BLaER1 (cell line): ENCODE measurements around the gene PODXL2.
"Not testable (repeated sequence)": the region's sequence is repeated elsewhere in the genome, so short reads cannot be mapped to it uniquely, and the experiment has no call there.

Experiments
- H3K27ac ChIP-seq: shearing (Covaris generic); formaldehyde crosslinking; 2 replicates; pipeline ENCODE4 v1.8.1; 2022
- H3K27me3 ChIP-seq: shearing (Covaris generic); formaldehyde crosslinking; 2 replicates; pipeline ENCODE4 v1.8.1; 2022
- H3K36me3 ChIP-seq: shearing (Covaris generic); formaldehyde crosslinking; 2 replicates; pipeline ENCODE4 v1.8.1; 2022
- H3K4me1 ChIP-seq: shearing (Covaris generic); formaldehyde crosslinking; 2 replicates; pipeline ENCODE4 v1.8.1; 2022
- H3K4me2 ChIP-seq: shearing (Covaris generic); formaldehyde crosslinking; 2 replicates; pipeline ENCODE4 v1.8.1; 2022
- H3K4me3 ChIP-seq: shearing (Covaris generic); formaldehyde crosslinking; 2 replicates; pipeline ENCODE4 v1.8.1; 2022
- H3K9ac ChIP-seq: shearing (Covaris generic); formaldehyde crosslinking; 2 replicates; pipeline ENCODE4 v1.8.1; 2022
- H3K9me3 ChIP-seq: shearing (Covaris generic); formaldehyde crosslinking; 2 replicates; pipeline ENCODE4 v1.8.1; 2022
- H4K20me1 ChIP-seq: shearing (Covaris generic); formaldehyde crosslinking; 2 replicates; pipeline ENCODE4 v1.8.1; 2022
- Cebpa-rat ChIP-seq: shearing (Covaris generic); IDR thresholded peaks from 2 replicates; pipeline ENCODE4 v1.8.1; 2022

Gene PODXL2

GRCh38 chr3:127701280-127701911 lies 72.4 kb downstream of the PODXL2 start:
- no peaks in the 10 kb centered on the region for H4K20me1 ChIP-seq
- no peak for TF ChIP-seq Cebpa-rat

GRCh38 chr3:127702151-127702578 lies 73.2 kb downstream of the PODXL2 start:
- Histone ChIP-seq H3K9me3 (peaks cover 8% of the 10 kb centered on the region), H3K4me2 (no peak overlapping the region), H4K20me1 (no peaks in the 10 kb centered on the region), H3K4me3 (no peak overlapping the region), H3K27ac (no peak overlapping the region), H3K4me1 (peaks cover 37% of the 10 kb centered on the region), H3K27me3 (no peaks in the 10 kb centered on the region), H3K36me3 (no peaks in the 10 kb centered on the region), H3K9ac (no peak overlapping the region)
- no peak for TF ChIP-seq Cebpa-rat

More at GRCh38 chr3:127701280-127701911, 72.4 kb downstream of the PODXL2 start:
- Histone ChIP-seq H3K4me3 (no peak overlapping the region), H3K36me3 (no peaks in the 10 kb centered on the region), H3K9ac (no peak overlapping the region), H3K4me2 (peak overlapping the region; percentile 24; the same call in 1 of the 2 replicates), H3K27me3 (no peaks in the 10 kb centered on the region), H3K9me3 (peaks cover 8% of the 10 kb centered on the region), H3K4me1 (peaks cover 44% of the 10 kb centered on the region), H3K27ac (no peak overlapping the region)

- H4K20me1 ChIP-seq, H3K36me3 ChIP-seq, H3K27ac ChIP-seq, H3K9ac ChIP-seq, H3K4me2 ChIP-seq, H3K4me3 ChIP-seq, H3K9me3 ChIP-seq, H3K27me3 ChIP-seq: not testable (repeated sequence)
- H3K4me1 ChIP-seq: peaks cover 11% of the 10 kb centered on the region; the same call in 1 of the 2 replicates
These were observed 75.9 kb downstream of the PODXL2 start for GRCh38 chr3:127704840-127705239.

- no peaks in the 10 kb centered on the region for H3K27me3 ChIP-seq
- TF ChIP-seq Cebpa-rat: no peak
- no peak overlapping the region for H3K4me3 ChIP-seq
- no peak overlapping the region for H3K4me2 ChIP-seq
- H3K27ac ChIP-seq: no peak overlapping the region
- no peaks in the 10 kb centered on the region for H3K36me3 ChIP-seq
- peaks cover 8% of the 10 kb centered on the region for H3K9me3 ChIP-seq
- H3K4me1 ChIP-seq: peaks cover 10% of the 10 kb centered on the region
- no peak overlapping the region for H3K9ac ChIP-seq
- no peaks in the 10 kb centered on the region for H4K20me1 ChIP-seq
These were observed 77.3 kb downstream of the PODXL2 start for GRCh38 chr3:127706312-127706711.

GRCh38 chr3:127706785-127707351 lies 77.9 kb downstream of the PODXL2 start:
- TF ChIP-seq Cebpa-rat: no peak
- no peaks in the 10 kb centered on the region for H3K27me3 ChIP-seq
- peaks cover 8% of the 10 kb centered on the region for H3K9me3 ChIP-seq
- H3K4me3 ChIP-seq: no peak overlapping the region
- no peak overlapping the region for H3K9ac ChIP-seq
- H3K27ac ChIP-seq: no peak overlapping the region
- no peaks in the 10 kb centered on the region for H3K36me3 ChIP-seq
- no peak overlapping the region for H3K4me2 ChIP-seq
- H3K4me1 ChIP-seq: peaks cover 9% of the 10 kb centered on the region
- no peaks in the 10 kb centered on the region for H4K20me1 ChIP-seq

GRCh38 chr3:127707851-127708411 lies 78.9 kb downstream of the PODXL2 start:
- Histone ChIP-seq H4K20me1 (no peaks in the 10 kb centered on the region), H3K4me1 (peaks cover 9% of the 10 kb centered on the region), H3K4me3 (no peak overlapping the region), H3K9me3 (peaks cover 8% of the 10 kb centered on the region), H3K27ac (no peak overlapping the region), H3K4me2 (no peak overlapping the region), H3K9ac (no peak overlapping the region), H3K27me3 (no peaks in the 10 kb centered on the region), H3K36me3 (no peaks in the 10 kb centered on the region)
- no peak for TF ChIP-seq Cebpa-rat

GRCh38 chr3:127708837-127709236 lies 79.9 kb downstream of the PODXL2 start:
- H3K27me3 ChIP-seq: no peaks in the 10 kb centered on the region
- H3K9ac ChIP-seq: no peak overlapping the region
- no peaks in the 10 kb centered on the region for H3K36me3 ChIP-seq
- peaks cover 9% of the 10 kb centered on the region for H3K4me1 ChIP-seq
- no peak overlapping the region for H3K4me2 ChIP-seq
- TF ChIP-seq Cebpa-rat: no peak
- H3K27ac ChIP-seq: no peak overlapping the region
- H3K4me3 ChIP-seq: no peak overlapping the region
- H4K20me1 ChIP-seq: no peaks in the 10 kb centered on the region
- peaks cover 4% of the 10 kb centered on the region; the same call in 1 of the 2 replicates for H3K9me3 ChIP-seq

- H4K20me1 ChIP-seq: no peaks in the 10 kb centered on the region
- H3K9ac ChIP-seq: no peak overlapping the region
- no peak for TF ChIP-seq Cebpa-rat
- H3K4me2 ChIP-seq: no peak overlapping the region
- no peak overlapping the region for H3K4me3 ChIP-seq
- H3K9me3 ChIP-seq: no peaks in the 10 kb centered on the region
- peaks cover 9% of the 10 kb centered on the region for H3K4me1 ChIP-seq
- H3K27ac ChIP-seq: no peak overlapping the region
- H3K36me3 ChIP-seq: no peaks in the 10 kb centered on the region
- no peaks in the 10 kb centered on the region for H3K27me3 ChIP-seq
These were observed 80.5 kb downstream of the PODXL2 start for GRCh38 chr3:127709320-127710060.

GRCh38 chr3:127710155-127710941 lies 81.4 kb downstream of the PODXL2 start:
- Histone ChIP-seq H3K9me3 (no peaks in the 10 kb centered on the region), H4K20me1 (no peaks in the 10 kb centered on the region), H3K36me3 (no peaks in the 10 kb centered on the region), H3K4me2 (peak overlapping the region; percentile 56), H3K4me1 (peaks cover 14% of the 10 kb centered on the region), H3K9ac (no peak overlapping the region), H3K4me3 (no peak overlapping the region), H3K27ac (no peak overlapping the region), H3K27me3 (no peaks in the 10 kb centered on the region)
- TF ChIP-seq Cebpa-rat: no peak
